ENCODE measurements around the gene ARHGAP44.
A peak's percentile ranks its signal among the peaks of the same experiment; 100 is the strongest.

Gene ARHGAP44

DNA sequence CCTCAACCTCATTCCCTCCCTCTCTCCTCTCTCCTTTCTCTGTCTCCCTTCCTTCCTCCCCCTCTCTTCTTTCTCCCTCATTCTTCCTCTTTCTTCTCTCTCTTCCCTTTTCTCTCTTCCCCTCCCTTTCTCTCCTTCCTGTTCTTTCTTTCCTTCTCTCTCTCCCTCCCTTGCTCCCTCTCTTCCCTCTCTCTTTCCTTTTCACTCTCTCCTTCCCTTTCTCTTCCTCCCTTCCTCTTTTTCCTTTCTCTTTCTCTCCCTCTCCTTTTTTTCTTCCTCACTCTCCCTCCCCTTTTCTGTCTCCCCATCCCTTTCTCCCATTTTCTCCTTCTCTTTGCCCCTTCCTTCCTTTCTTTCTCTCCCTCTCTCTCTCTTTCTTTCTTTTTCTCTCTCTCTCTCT lies 236.4 kb downstream of the ARHGAP44 start:
- DNase-seq (ENCODE audit: low read depth) = no peak

DNA sequence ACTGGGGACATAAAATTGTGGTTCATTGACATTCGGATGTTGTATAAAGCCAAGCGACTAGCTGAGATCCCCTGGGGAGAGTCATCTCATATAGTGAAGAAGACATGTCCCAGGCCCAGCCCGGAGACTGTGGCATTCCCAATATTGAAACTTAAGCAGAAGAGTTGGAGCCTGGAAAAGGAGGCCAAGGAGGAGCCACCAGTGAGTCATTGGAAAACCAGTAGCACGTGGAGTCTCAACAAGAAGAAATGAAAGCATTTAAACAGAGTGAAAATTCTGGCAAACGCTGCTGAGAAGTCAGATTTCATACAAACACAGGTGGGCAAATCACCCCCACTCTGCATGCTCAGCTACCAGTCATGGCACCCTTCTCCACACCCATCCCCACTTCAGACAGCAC lies 237.9 kb downstream of the ARHGAP44 start:
- no peak for DNase-seq (ENCODE audit: low read depth)

DNA sequence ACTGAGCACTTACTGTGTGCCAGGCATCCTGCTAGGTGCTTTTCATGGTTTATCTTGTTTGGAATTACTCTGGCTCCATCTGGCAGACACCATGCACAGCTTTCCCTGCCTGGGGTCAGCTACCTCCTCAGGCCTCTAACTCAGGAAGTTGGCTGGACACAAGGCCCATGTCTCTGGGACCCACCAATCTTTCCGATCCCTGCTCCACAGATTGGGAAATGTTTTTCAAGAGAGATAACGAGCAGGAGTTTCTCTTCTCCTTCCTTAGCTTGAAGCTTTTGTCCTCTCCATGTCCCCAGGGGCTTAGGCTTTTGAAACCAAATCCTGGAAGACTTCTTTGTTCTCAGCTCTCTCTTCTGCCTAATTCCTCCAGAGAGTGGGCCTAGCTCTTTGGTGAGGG lies 240.0 kb downstream of the ARHGAP44 start:
- DNase-seq (ENCODE audit: low read depth) = no peak

DNA sequence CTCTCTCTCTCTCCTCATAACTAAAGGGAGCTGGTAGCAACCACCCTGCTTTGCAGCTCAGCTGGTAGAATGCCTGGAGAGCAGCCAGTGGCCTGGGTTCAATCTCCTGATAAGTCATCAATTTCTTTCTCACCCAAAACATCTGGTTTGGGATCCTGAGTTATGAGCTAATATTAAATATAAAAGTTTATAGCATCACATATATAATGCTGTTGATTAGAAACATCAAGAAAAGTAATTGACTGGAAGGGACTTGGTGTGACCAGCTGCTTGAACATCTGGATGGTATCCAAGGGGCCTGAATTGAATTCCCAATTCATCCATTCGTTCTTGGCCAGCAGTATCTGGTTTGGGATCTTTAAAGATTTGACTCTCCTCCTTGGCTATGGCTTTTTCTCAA lies 240.8 kb downstream of the ARHGAP44 start:
- no peak for DNase-seq (ENCODE audit: low read depth)

DNA sequence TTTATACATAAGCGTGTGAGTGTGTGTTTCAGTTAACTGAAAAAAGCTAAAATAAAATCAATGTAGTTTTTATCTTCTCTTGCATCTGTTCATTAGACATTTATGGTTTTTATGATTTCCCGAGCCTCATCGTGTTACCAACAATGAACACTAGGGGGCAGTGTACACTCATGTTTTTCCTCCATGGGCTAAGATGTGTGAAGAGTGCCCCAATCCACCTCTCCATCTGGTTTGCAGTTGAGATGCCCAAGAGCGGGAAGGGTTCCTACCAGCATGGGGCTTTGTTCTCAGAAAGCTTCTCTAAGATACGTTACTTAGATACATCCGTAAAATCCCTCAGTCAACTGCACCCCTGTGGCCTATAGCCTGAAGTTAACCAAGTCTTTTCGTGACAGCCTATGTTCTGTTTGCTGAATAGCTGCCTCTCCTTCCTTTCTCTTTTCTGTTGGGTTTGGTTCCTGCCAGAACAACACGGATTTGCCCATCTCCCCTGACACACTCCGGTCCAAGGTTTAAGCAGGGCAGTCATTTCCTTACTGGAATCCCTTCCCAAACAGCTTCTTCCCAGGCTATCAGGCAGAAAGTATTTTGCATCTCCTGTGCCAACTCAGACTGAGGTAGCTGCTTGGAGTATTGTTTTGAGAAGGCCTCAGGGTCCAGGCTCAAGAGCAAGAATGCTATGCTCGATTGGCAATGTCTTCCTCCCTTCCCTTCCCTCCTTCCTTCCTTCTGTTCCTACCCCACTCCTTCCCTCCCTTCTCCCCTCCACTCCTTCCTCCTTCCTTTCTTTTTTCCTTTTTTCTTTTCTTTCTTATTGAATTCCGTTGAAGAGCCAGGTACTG lies 241.4 kb downstream of the ARHGAP44 start:
- peak; percentile 25 for DNase-seq (ENCODE audit: low read depth)

DNA sequence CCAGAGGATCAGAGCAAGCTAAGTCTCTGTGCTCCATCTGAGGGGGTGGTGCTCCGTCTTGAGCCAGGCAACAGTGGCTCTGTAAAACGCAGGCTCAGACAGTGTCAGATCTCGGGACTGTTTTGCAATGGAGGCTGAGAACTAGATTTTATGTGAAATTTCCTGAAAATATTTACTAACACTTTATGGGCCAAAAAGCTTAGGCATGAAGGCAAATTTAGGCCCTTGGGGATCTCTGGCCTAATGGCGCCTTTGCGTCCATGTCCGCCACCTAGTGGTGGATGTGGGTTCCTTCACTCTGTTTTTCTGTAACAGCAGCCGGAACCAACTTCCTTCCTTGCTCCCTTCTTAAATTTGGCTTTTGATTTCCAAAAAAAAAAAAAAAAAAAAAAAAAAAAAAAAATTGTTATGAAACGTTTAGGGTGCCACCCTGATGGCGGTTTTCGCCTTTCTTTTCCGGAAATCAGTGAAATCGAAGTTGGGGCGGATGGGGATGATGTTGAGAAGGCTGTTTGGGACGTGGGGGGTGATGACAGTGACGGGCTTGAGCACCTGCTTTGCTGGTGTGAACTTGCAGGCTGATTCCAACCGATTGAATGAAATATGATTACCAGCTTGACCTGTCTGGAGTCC lies 242.5 kb downstream of the ARHGAP44 start:
- peak; percentile 14 for DNase-seq (ENCODE audit: low read depth)

DNA sequence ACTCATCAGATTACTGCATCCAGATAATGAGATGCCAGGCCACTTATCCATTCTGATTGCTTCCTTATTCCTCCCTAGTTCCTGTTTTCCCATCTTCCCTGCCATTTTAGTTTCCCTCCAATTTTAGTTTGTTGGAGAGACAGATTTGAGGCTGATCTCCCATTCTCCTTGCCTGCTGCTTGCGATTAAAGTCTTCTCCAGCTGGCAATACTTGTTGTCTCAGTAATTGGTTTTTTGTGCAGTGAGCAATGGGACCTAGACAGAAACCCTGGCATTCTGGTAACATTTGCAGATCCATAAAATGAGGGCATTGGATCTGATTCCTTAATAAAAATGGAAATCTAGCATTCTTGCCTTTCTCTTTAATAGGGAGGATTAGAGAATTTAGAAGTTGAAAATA lies 246.1 kb downstream of the ARHGAP44 start:
- DNase-seq (ENCODE audit: low read depth) = no peak

DNA sequence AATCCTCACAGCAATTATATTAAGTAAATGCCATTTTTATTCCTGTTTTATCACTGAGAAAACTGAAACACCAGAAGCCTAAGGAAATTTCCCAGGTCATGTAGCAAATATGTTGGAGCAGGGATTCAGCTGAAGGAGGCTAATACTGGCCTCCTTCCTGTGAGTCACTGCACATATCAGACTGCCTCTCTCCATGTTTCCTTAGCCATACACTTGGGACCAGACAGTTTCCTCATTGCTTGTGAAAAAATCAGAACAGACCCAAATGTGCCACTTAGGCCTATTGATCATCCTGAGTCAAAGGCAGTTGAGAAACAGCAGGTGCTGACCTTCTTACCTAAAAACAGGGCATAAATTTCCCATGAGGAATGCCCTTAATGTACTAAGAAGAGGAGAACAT lies 247.5 kb downstream of the ARHGAP44 start:
- DNase-seq (ENCODE audit: low read depth) = no peak

DNA sequence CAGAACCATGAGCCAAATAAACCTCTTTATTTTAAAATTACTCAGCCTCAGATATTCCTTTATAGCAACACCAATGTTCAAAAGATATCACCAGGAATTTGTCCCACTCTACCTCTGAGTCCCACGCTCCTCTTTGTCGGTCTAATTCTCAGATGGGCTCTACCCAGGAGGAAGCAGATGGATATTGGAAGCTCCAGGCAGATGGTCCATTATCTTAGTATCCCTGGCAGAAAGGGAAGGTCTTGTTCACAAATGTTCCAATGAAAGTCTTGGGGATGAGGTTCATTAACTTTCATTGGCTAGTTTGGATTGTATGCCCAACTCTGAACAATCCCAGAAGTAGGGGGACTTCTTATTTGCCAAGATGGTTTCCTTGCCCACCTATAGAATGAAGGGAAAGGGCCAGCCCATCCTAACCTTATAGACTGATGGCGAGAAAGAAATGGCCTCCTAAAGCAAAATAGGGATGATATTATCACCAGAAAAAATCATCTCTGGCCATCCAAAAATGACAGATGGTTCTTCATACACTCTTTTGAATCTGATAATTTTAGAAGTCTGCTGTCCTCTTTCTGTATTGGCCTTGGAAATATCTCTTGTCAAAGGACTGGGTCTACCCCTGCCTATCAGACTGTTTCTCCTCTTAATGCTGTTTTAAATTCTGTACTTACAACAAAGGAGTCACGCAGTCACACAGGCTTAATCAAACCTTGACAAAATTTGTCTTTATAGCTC lies 249.8 kb downstream of the ARHGAP44 start:
- DNase-seq (ENCODE audit: low read depth) = no peak
